AG08396 (cell line): ENCODE results near the gene PEX11G.
A peak's percentile ranks its signal among the peaks of the same experiment; 100 is the strongest.

ENCODE experiments used
- DNase-seq: peaks from one replicate; pipeline ENCODE4 v3.0.0; 2012; ENCODE audit warnings: low spot score, mixed read lengths

PEX11G gene

GRCh38 chr19:7488736-7489353, at the start of gene PEX11G:
TSS of gene PEX11G (minus strand) at chr19:7489035. CDS start at chr19:7489010, 25 bp downstream.
- peak; percentile 99 for DNase-seq

- DNase-seq = no peak
Measured at GRCh38 chr19:7535998-7536695, 47.3 kb upstream of the PEX11G start.

GRCh38 chr19:7535047-7535997, 46.5 kb upstream of the PEX11G start, which contains the start of gene PNPLA6:
TSS of gene PNPLA6 (plus strand) at chr19:7535717. CDS start at chr19:7535789, 72 bp downstream.
- peak; percentile 99 for DNase-seq

GRCh38 chr19:7534531-7535046, 45.8 kb upstream of the PEX11G start:
- peak; percentile 85 for DNase-seq

- DNase-seq = peak; percentile 93
Measured at GRCh38 chr19:7533925-7534480, 45.2 kb upstream of the PEX11G start.

GRCh38 chr19:7533281-7533885, 44.5 kb upstream of the PEX11G start:
- no peak for DNase-seq

- no peak for DNase-seq
Measured at GRCh38 chr19:7529610-7530490, 41.0 kb upstream of the PEX11G start.

GRCh38 chr19:7529246-7529600, 40.4 kb upstream of the PEX11G start:
- DNase-seq = no peak

GRCh38 chr19:7528522-7529245, 39.8 kb upstream of the PEX11G start:
- no peak for DNase-seq

- DNase-seq = no peak
Measured at GRCh38 chr19:7528192-7528519, 39.3 kb upstream of the PEX11G start.

GRCh38 chr19:7527516-7528191, 38.8 kb upstream of the PEX11G start:
- DNase-seq = no peak

GRCh38 chr19:7526059-7526929, 37.5 kb upstream of the PEX11G start:
- no peak for DNase-seq

- DNase-seq = no peak
Measured at GRCh38 chr19:7524992-7525739, 36.3 kb upstream of the PEX11G start.

GRCh38 chr19:7524523-7524922, 35.7 kb upstream of the PEX11G start:
- no peak for DNase-seq

- peak; percentile 67 for DNase-seq
Measured at GRCh38 chr19:7522923-7523667, 34.3 kb upstream of the PEX11G start.

GRCh38 chr19:7522072-7522922, 33.5 kb upstream of the PEX11G start, which contains the start of gene MCOLN1:
TSS of gene MCOLN1 (plus strand) at chr19:7522624. CDS start at chr19:7522751, 127 bp downstream.
- DNase-seq = peak; percentile 100
